H1 (cell line): ENCODE measurements around the gene CD28. TPM values are rescaled to one million over a fixed set of nuclear protein-coding genes. Genes with fewer than 3 reads are reported as not detected.

Experiments used
- CBX8 ChIP-seq: fragments of 300-800, 300-1000 bp; sonication (generic); IDR thresholded peaks from 2 replicates; pipeline ENCODE4 v1.7.1; 2016; ENCODE audit warnings: low read depth, low read length, borderline replicate concordance
- CHD1 ChIP-seq: IDR thresholded peaks from 2 replicates; pipeline ENCODE4 v1.6.1; 2012; ENCODE audit warnings: low read depth, low read length, improper control_type of control experiment
- KDM1A ChIP-seq: fragments of 200-600, 300-600 bp; sonication (generic); IDR thresholded peaks from 2 replicates; pipeline ENCODE4 v1.7.1; 2016; ENCODE audit warnings: mild to moderate bottlenecking, low read length, borderline replicate concordance
- polyA plus RNA-seq, 7 experiments: library from polyadenylated mRNA; depleted of rRNA in 3 of 7; stranded (reverse) in 5 of 7; unstranded in 2 of 7; fragments of >200 nt in 5 of 7; fragments of 200-250 nt in 2 of 7; gene quantifications; 1 replicate in 5 of 7; 2 replicates in 1 of 7; 4 replicates in 1 of 7; pipeline versions ENCODE4 v1.2.1 to v1.2.3, GENCODE V29; 2011 to 2013; ENCODE audit warnings: missing spikeins in 2 of 7, mixed read lengths in 2 of 7
- total RNA-seq: library from RNA; stranded (reverse); fragmentation: NEBNext Ultra II Directional; extraction: Animal tissue kit (Norgen Biotek cat#: 25700); gene quantifications from 2 replicates; pipeline ENCODE4 v1.2.1, GENCODE V29; 2021

The CD28 gene
- total and polyA plus RNA-seq, 2 of the 8 experiments (the other 6 are each of a cell fraction or from before 2014, with no cell fraction given): not detected

- TF ChIP-seq CBX8: no peak
- no peak for TF ChIP-seq CHD1
- TF ChIP-seq KDM1A: no peak
- TF ChIP-seq, all 59 proteins: peak for 0
Measured at GRCh38 chr2:203745267-203745666, 38.8 kb downstream of the CD28 start (continued).
